HepG2 (cell line): ENCODE results near the gene APCDD1L. TPM values are rescaled to one million over a fixed set of nuclear protein-coding genes. Genes with fewer than 3 reads are reported as not detected.

Source experiments
- CTCF ChIP-seq: sonication (generic); formaldehyde crosslinking; IDR thresholded peaks from 2 replicates; pipeline ENCODE4 v1.5.0; 2020; ENCODE audit warnings: mild to moderate bottlenecking, missing genetic modification reagents, moderate library complexity
- ESRRA ChIP-seq: sonication (generic); formaldehyde crosslinking; IDR thresholded peaks from 2 replicates; pipeline ENCODE4 v1.5.1; 2020; ENCODE audit warnings: mild to moderate bottlenecking, low read depth, missing genetic modification reagents
- GATA4 ChIP-seq: sonication (generic); IDR thresholded peaks from 2 replicates; pipeline ENCODE4 v1.6.1; 2016; ENCODE audit warnings: antibody characterized with exemption, low read depth, borderline replicate concordance
- KLF16 ChIP-seq, 2 experiments: sonication (generic) in 1 of 2; formaldehyde crosslinking in 1 of 2; IDR thresholded peaks; 2 replicates each; pipeline versions ENCODE4 v1.6.1 to v1.8.0; 2016 to 2023; ENCODE audit warnings: missing genetic modification reagents in 2 of 2, missing compliant biosample characterization in 1 of 2
- MXD3 ChIP-seq: IDR thresholded peaks from 2 replicates; pipeline ENCODE4 v1.6.1; 2016; ENCODE audit warnings: mild to moderate bottlenecking, missing biosample characterization, missing genetic modification reagents
- NCOA5 ChIP-seq: sonication (generic); formaldehyde crosslinking; IDR thresholded peaks from 2 replicates; pipeline ENCODE4 v1.4.0; 2020; ENCODE audit warnings: missing genetic modification reagents
- PHF8 ChIP-seq: sonication (generic); formaldehyde crosslinking; IDR thresholded peaks from 2 replicates; pipeline ENCODE4 v1.5.0; 2020; ENCODE audit warnings: missing genetic modification reagents
- REL ChIP-seq: sonication (generic); formaldehyde crosslinking; conservative IDR thresholded peaks from 2 replicates; pipeline ENCODE4 v1.8.0; 2022; ENCODE audit warnings: mild to moderate bottlenecking, missing genetic modification reagents, moderate library complexity
- SYNCRIP ChIP-seq: fragments of 200-400 bp; formaldehyde crosslinking; IDR thresholded peaks from 2 replicates; pipeline ENCODE4 v1.6.1; 2018; ENCODE audit warnings: mild to moderate bottlenecking, low read depth, low read length; ENCODE audit not compliant: insufficient read depth
- ZC3H4 ChIP-seq: sonication (generic); formaldehyde crosslinking; IDR thresholded peaks from 2 replicates; pipeline ENCODE4 v1.4.0; 2020; ENCODE audit warnings: missing genetic modification reagents, borderline replicate concordance
- ZFP36L1 ChIP-seq: sonication (generic); formaldehyde crosslinking; IDR thresholded peaks from 2 replicates; pipeline ENCODE4 v1.8.0; 2022; ENCODE audit warnings: mild to moderate bottlenecking, missing genetic modification reagents, moderate library complexity
- ZFP41 ChIP-seq: sonication (generic); formaldehyde crosslinking; IDR thresholded peaks from 2 replicates; pipeline ENCODE4 v1.4.0; 2020; ENCODE audit warnings: mild to moderate bottlenecking, missing genetic modification reagents, borderline replicate concordance
- ZNF280B ChIP-seq: sonication (generic); formaldehyde crosslinking; IDR thresholded peaks from 2 replicates; pipeline ENCODE4 v1.5.0; 2020; ENCODE audit warnings: missing genetic modification reagents, mild to moderate bottlenecking, borderline replicate concordance
- ZNF331 ChIP-seq: sonication (generic); formaldehyde crosslinking; IDR thresholded peaks from 2 replicates; pipeline ENCODE4 v1.4.0; 2020; ENCODE audit warnings: missing genetic modification reagents
- ZNF354B ChIP-seq: sonication (generic); formaldehyde crosslinking; IDR thresholded peaks from 2 replicates; pipeline ENCODE4 v1.8.0; 2022; ENCODE audit warnings: mild to moderate bottlenecking, missing genetic modification reagents
- ZNF577 ChIP-seq: sonication (generic); formaldehyde crosslinking; IDR thresholded peaks from 2 replicates; pipeline ENCODE4 v1.4.0; 2020; ENCODE audit warnings: mild to moderate bottlenecking, low read depth, missing genetic modification reagents, borderline replicate concordance
- ZNF589 ChIP-seq: sonication (generic); formaldehyde crosslinking; conservative IDR thresholded peaks from 2 replicates; pipeline ENCODE4 v1.8.0; 2022; ENCODE audit warnings: mild to moderate bottlenecking, moderate library complexity, missing genetic modification reagents
- ZNF747 ChIP-seq: sonication (generic); formaldehyde crosslinking; IDR thresholded peaks from 2 replicates; pipeline ENCODE4 v1.8.1; 2023; ENCODE audit warnings: missing genetic modification reagents, mild to moderate bottlenecking, borderline replicate concordance
- ZNF776 ChIP-seq: sonication (generic); formaldehyde crosslinking; IDR thresholded peaks from 2 replicates; pipeline ENCODE4 v1.4.0; 2020; ENCODE audit warnings: mild to moderate bottlenecking, missing genetic modification reagents
- ZNF780A ChIP-seq: sonication (generic); formaldehyde crosslinking; IDR thresholded peaks from 2 replicates; pipeline ENCODE4 v1.8.0; 2022; ENCODE audit warnings: mild to moderate bottlenecking, missing genetic modification reagents, moderate library complexity
- ZNF850 ChIP-seq: sonication (generic); formaldehyde crosslinking; conservative IDR thresholded peaks from 2 replicates; pipeline ENCODE4 v1.9.0; 2021; ENCODE audit warnings: mild to moderate bottlenecking, missing genetic modification reagents
- ZNF879 ChIP-seq: sonication (generic); formaldehyde crosslinking; IDR thresholded peaks from 2 replicates; pipeline ENCODE4 v1.8.1; 2023; ENCODE audit warnings: missing genetic modification reagents
- ZSCAN21 ChIP-seq: sonication (generic); formaldehyde crosslinking; IDR thresholded peaks from 2 replicates; pipeline ENCODE4 v1.8.0; 2022; ENCODE audit warnings: mild to moderate bottlenecking, missing genetic modification reagents, moderate library complexity, borderline replicate concordance
- ZSCAN9 ChIP-seq: IDR thresholded peaks from 2 replicates; pipeline ENCODE4 v1.6.1; 2016; ENCODE audit warnings: borderline replicate concordance
- polyA plus RNA-seq, 8 experiments: library from polyadenylated mRNA; depleted of rRNA in 3 of 8; stranded (reverse) in 7 of 8; unstranded in 1 of 8; fragments of >200 nt; fragmentation: Illumina TruSeq in 4 of 8; extraction: Trizol in 4 of 8; gene quantifications; 2 replicates each; pipeline versions ENCODE4 v1.2.1 to v1.2.3, GENCODE V29; 2011 to 2016; ENCODE audit warnings: low read depth in 4 of 8, missing spikeins in 1 of 8, mixed read lengths in 1 of 8; ENCODE audit not compliant: insufficient read depth in 1 of 8
- total RNA-seq, 5 experiments: library from RNA; depleted of rRNA; stranded (reverse); fragments of >200 nt; fragmentation: Illumina TruSeq; extraction: Trizol; gene quantifications; 2 replicates each; pipeline ENCODE4 v1.2.3, GENCODE V29; 2016; ENCODE audit warnings: low read depth in 1 of 5
- TF ChIP-seq, protein P1 (sequence below): sonication (generic); formaldehyde crosslinking; IDR thresholded peaks from 2 replicates; pipeline ENCODE4 v1.5.1; 2020; ENCODE audit warnings: mild to moderate bottlenecking, missing genetic modification reagents, borderline replicate concordance

The APCDD1L gene
- total and polyA plus RNA-seq, 2 of the 13 experiments (the other 11 are each of a cell fraction or from before 2014, with no cell fraction given), result not detected

DNA sequence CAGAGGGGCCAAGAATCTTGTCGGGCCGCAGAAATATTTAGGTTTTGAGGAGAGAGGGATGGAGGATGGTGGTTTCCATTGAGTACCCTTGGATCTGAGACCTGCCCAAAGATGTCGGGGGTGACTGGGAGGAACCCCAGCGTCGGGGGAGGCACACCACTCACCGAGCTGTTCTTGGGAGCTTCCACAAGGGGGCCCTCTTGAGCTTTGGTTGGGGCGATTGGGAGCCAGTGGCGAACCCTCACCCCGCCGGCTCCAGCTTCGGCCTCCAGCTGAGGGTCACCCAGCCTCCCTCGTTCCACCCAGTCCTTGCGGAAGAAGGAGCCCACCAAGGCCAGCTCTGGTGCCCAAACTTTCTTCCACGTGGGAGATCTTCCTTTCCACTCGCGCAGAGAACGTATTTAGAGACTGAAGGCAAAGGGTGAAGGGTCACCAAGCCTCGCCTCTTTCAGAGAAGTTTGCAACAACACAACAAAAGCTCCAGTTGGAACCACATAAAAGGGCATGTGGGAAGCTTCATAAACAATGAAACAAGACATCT lies 33.6 kb downstream of the APCDD1L start (continued):
- TF ChIP-seq ZFP41 (CRISPR knock-in tag), result no peak
- TF ChIP-seq ZNF331 (CRISPR knock-in tag), result no peak
- TF ChIP-seq ZNF747 (CRISPR knock-in tag), result no peak
- no peak for TF ChIP-seq REL
- TF ChIP-seq ZNF780A, result no peak
- TF ChIP-seq ZSCAN21 (CRISPR knock-in tag), result no peak
- no peak for TF ChIP-seq ZFP36L1 (CRISPR knock-in tag)
- TF ChIP-seq SYNCRIP, result no peak
- no peak for TF ChIP-seq ZNF589 (CRISPR knock-in tag)
- no peak for TF ChIP-seq MXD3 (CRISPR knock-in tag)
- no peak for TF ChIP-seq ZNF850 (CRISPR knock-in tag)
- no peak for TF ChIP-seq GATA4
- no peak for TF ChIP-seq ZNF577
- peak; percentile 66 for TF ChIP-seq CTCF (CRISPR knock-in tag)
- no peak for TF ChIP-seq ZNF776 (CRISPR knock-in tag)
- TF ChIP-seq NCOA5, result no peak
- TF ChIP-seq ZC3H4, result no peak
- no peak for TF ChIP-seq ZNF280B (CRISPR knock-in tag)
- TF ChIP-seq ZSCAN9 (CRISPR knock-in tag), result no peak
- TF ChIP-seq, protein P1, sequence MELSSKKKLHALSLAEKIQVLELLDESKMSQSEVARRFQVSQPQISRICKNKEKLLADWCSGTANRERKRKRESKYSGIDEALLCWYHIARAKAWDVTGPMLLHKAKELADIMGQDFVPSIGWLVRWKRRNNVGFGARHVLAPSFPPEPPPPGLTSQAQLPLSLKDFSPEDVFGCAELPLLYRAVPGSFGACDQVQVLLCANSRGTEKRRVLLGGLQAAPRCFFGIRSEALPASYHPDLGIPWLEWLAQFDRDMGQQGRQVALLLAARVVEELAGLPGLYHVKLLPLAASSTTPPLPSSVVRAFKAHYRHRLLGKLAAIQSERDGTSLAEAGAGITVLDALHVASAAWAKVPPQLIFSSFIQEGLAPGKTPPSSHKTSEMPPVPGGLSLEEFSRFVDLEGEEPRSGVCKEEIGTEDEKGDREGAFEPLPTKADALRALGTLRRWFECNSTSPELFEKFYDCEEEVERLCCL, result no peak
- no peak for TF ChIP-seq ZNF879 (CRISPR knock-in tag)
- TF ChIP-seq PHF8, result no peak
- TF ChIP-seq ESRRA (CRISPR knock-in tag), result no peak
- TF ChIP-seq ZNF354B (CRISPR knock-in tag), result no peak
- no peak for TF ChIP-seq KLF16 (CRISPR knock-in tag; IDR thresholded peaks at IDR 0.05)
